NCI-H1417 treated with DMSO at 0.1 percent for 48 hours (cell line): ENCODE measurements around the gene PPM1N.

ENCODE experiments used
- DNase-seq: peaks from one replicate; lab custom pipeline; 2025; lab: John Stamatoyannopoulos, UW

PPM1N gene

GRCh38 chr19:45498411-45499195 lies at the start of gene PPM1N:
PPM1N (plus strand) TSS chr19:45498443; CDS start chr19:45498473, 30 bp downstream.
- no peak for DNase-seq

DNA sequence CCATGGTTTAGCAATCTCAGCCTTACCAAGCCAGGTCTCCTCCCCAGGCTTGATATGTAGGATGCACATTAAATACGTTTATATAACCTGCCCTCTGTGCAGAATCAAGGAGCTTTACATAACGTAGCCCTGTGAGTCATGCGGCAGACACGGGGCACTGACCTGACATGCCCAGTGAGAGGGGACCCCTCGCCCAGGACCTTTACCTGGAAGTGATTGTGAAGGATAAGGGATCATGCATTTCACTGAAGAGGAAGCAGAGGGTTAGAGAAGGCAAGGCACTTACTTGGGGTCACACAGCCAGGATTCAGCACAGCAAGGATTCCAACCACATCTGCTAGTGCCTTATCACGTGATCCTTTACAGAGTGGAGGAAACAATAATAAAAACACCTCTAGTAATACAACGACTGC lies 49.4 kb upstream of the PPM1N start:
- no peak for DNase-seq

GRCh38 chr19:45450012-45450333 lies 48.3 kb upstream of the PPM1N start:
- no peak for DNase-seq

DNA sequence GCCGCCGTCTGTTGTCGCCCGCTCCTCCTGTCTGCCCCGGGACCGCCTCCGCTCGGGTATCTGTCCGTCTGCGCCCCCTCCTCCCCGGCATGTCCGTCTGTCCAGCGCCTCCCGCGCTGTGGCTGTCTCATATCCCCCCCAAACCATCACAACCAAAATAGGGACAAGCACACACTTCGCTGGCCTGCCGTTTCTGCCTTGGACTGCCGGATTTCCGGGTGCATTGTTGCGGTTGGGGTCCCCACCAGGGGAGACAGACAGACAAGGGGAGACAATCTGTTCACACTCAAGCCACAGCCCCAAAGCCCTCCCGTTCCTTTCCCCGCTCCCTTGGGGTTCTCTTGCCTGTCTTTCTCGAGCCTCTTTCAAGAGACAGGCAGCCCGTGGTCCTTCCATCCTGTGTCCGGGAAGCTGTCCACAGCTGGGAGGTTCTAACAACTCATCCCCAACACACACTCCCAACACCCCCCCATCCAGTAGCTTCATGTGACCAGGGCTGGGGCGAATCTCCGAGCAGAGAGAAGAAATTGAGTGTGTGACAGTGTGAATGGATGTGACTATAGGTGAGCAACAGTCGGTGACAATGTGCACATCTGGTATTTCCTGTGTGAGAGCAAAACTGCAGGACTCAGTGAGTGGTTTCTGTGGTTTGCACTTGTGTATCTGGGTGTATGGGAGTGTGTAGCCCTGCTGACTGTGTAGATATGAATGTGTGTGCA lies 47.0 kb upstream of the PPM1N start:
- no peak for DNase-seq

- no peak for DNase-seq
These were observed 46.3 kb upstream of the PPM1N start for GRCh38 chr19:45451850-45452387.

- no peak for DNase-seq
These were observed 42.3 kb upstream of the PPM1N start for GRCh38 chr19:45455707-45456499.

DNA sequence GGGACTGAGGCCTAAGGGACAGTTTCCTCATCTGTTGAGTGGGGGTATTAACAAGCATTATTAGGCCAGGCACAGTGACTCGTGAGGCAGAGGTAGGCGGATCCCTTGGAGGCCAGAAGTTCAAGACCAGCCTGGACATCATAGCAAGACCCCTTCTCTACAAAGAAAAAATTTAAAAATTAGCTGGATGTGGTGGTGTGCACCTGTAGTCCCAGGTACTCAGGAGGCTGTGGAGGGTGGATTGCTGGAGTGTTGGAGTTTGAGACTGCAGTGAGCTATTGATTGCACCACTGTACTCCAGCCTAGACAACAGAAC lies 41.8 kb upstream of the PPM1N start:
- DNase-seq = no peak

DNA sequence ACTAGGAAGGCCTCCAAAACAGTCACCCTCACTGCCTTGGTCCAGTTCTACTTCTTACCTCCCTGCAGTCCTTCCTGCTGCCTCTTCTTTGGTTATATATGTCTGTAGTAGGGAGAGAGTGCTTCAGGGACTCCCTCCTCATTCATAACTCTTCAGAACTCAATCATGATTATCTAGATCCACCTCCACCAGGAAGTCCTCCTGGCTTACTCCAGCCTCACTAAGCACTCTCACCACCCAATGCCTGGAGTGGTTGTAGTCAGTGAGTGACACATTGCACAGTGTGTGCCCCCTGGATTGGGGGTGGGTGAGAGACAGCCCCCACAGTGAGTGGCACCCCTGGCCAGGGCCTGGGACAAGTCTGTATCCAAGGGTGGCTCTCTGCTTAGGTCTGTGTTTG lies 40.5 kb upstream of the PPM1N start:
- no peak for DNase-seq

DNA sequence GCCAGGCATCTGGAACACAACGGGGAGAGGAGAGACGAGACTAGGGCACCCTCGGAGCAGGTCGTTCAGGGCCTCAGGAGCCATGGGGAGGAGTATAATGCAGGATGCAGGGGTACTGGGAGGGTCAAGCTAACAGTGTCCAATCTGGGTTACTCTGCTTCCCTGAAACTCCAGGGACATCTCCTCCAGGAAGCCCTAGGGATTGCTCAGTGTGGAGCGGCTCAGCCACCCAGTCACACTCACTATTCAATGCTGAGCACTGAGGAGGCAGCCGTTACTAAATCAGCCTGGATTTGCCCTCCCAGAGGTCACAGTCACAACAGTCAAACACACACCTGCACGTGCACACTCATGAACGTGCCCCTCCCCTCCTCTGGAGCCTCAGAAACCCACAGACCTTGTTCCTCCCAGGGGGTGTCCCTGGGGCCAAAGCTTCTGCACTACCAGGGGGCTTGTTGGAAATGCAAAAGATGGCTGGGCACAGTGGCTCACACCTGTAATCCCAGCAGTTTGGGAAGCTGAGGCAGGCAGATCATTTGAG lies 37.4 kb upstream of the PPM1N start:
- no peak for DNase-seq

DNA sequence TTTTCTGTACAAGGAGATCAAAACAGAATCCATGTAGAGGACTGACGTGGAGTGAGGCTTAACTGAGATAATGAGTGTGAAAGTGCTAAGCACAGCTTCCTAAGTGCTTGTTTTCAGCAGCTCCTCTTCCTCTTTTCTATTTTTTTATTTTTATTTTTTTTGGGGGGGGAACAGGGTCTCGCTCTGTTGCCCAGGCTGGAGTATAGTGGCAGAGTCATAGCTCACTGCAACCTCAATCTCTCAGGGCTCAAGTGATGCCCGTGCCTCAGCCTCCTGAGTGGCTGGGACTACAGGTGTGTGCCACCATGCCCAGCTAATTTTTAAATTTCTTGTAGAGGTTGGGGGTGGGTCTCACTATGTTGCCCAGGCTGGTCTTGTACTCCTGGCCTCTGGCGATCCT lies 36.1 kb upstream of the PPM1N start:
- no peak for DNase-seq

GRCh38 chr19:45463241-45463640 lies 35.0 kb upstream of the PPM1N start:
- no peak for DNase-seq

GRCh38 chr19:45464274-45464673 lies 34.0 kb upstream of the PPM1N start:
- no peak for DNase-seq

GRCh38 chr19:45464852-45465441 lies 33.3 kb upstream of the PPM1N start:
- DNase-seq = no peak

- DNase-seq = no peak
These were observed 31.2 kb upstream of the PPM1N start for GRCh38 chr19:45467115-45467455.

DNA sequence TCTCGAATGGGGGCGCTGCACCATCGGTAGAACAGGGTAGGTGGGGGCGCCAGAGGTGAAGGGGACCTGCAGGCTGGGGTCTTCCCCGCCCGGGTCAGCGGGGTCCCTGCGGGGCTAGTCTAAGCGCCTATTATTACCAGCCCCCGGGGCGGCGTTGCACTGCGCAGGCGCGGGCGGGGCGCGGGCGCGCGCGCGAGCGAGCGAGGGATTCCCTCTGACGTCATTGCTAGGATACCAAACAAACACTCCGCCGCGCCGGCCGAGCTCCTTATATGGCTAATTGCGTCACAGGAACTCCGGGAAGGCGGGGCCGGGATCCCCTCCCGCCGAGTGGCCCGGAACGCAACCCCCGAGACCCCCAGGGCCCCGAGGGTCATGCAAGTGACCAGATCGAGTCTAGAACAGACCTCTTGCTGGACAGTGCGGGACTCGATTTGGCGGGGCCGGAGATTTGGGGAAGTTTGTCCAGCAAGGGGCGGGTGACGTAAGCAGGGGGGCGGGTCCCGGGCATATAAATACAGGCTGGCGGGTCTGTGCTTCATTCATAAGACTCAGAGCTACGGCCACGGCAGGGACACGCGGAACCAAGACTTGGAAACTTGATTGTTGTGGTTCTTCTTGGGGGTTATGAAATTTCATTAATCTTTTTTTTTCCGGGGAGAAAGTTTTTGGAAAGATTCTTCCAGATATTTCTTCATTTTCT lies 30.6 kb upstream of the PPM1N start, which contains the start of gene FOSB:
TSS of gene FOSB (plus strand) at position 541 of the 703 bp plus-strand sequence. CDS start 591 bp downstream, outside the sequence.
- DNase-seq = peak; percentile 66

DNA sequence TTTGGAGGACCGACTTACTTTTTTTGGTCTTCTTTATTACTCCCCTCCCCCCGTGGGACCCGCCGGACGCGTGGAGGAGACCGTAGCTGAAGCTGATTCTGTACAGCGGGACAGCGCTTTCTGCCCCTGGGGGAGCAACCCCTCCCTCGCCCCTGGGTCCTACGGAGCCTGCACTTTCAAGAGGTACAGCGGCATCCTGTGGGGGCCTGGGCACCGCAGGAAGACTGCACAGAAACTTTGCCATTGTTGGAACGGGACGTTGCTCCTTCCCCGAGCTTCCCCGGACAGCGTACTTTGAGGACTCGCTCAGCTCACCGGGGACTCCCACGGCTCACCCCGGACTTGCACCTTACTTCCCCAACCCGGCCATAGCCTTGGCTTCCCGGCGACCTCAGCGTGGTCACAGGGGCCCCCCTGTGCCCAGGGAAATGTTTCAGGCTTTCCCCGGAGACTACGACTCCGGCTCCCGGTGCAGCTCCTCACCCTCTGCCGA lies 30.0 kb upstream of the PPM1N start:
- no peak for DNase-seq

DNA sequence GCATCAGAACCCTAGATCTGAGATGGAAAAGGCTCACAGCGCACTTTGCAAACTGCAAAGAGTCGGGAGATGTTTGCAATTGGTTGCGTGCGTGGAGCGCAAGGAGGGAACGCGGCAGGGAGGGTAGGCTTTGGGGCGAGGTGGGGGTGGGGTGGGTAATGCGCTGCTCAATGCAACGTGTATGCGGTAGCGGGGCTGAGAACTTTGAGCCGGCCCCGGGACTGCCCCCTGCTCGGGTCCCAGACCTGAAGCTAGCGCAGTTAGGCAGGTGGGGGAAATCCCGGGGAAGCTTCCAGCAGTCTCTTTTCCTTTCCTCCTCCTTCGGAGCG lies 29.5 kb upstream of the PPM1N start:
- no peak for DNase-seq

- peak; percentile 59 for DNase-seq
These were observed 28.9 kb upstream of the PPM1N start for GRCh38 chr19:45469132-45469944.

- DNase-seq = no peak
These were observed 28.1 kb upstream of the PPM1N start for GRCh38 chr19:45469945-45470761.

DNA sequence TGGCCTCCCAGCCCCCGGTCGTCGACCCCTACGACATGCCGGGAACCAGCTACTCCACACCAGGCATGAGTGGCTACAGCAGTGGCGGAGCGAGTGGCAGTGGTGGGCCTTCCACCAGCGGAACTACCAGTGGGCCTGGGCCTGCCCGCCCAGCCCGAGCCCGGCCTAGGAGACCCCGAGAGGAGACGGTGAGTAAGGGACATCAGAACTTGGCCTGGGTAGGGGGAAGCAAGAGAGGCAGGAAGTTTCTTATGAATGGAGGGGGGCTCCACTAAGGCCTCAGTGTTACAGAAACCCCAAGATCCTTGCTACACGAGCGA lies 27.5 kb upstream of the PPM1N start:
- DNase-seq = no peak
